ENCODE data around the gene GET3. TPM values are rescaled to one million over a fixed set of nuclear protein-coding genes. Genes with fewer than 3 reads are reported as not detected.

Gene GET3
- polyA plus RNA-seq, 3 donors = 97.5 to 122 (median 108) TPM

- Mint-ChIP-seq H3K27ac (no peak overlapping the region), H3K4me1 (peaks cover 2% of the 10 kb centered on the region), H3K4me3 (no peak overlapping the region), H3K9me3 (peaks cover 0 to 4% (median 0%) of the 10 kb centered on the region in 7 donors), H3K27me3 (ENCODE audit: low read depth in 3 of 3) (peaks cover 0 to 1% (median 0%) of the 10 kb centered on the region in 3 donors), H3K36me3 (peaks cover 62 to 85% of the 10 kb centered on the region in 2 donors)
- Histone ChIP-seq H3K4me2 (replicated peaks; ENCODE audit: extremely low read depth, low read length, poor library complexity, severe bottlenecking) (no peak overlapping the region), H3K9ac (ENCODE audit: insufficient read depth, low read length, poor library complexity, severe bottlenecking) (no peak overlapping the region), H3K4me1 (ENCODE audit: control insufficient read depth in 1 of 2, insufficient read depth in 2 of 2, low read length in 2 of 2) (no peaks in the 10 kb centered on the region), H3K79me2 (ENCODE audit: insufficient read depth, low read length) (peaks cover 30% of the 10 kb centered on the region), H3K4me3 (replicated peaks in 1 of 3; ENCODE audit: low read depth in 2 of 3, low read length in 3 of 3) (no peak overlapping the region), H3K27ac (ENCODE audit: low read depth in 1 of 2, low read length in 2 of 2) (no peak overlapping the region), H3K9me3 (replicated peaks in 1 of 2; ENCODE audit: control insufficient read depth in 1 of 2, insufficient read depth in 1 of 2, low read length in 2 of 2) (no peaks in the 10 kb centered on the region), H4K20me1 (ENCODE audit: insufficient read depth, low read length) (no peaks in the 10 kb centered on the region), H2AFZ (ENCODE audit: insufficient read depth, low read depth, low read length, poor library complexity, severe bottlenecking) (no peak overlapping the region), H3K27me3 (ENCODE audit: control insufficient read depth in 2 of 2, insufficient read depth in 2 of 2, low read length in 2 of 2) (no peaks in the 10 kb centered on the region), H3K36me3 (replicated peaks in 1 of 2; ENCODE audit: control insufficient read depth in 1 of 2, insufficient read depth in 2 of 2, low read length in 2 of 2) (peaks cover 53 to 75% of the 10 kb centered on the region in 2 donors)
- TF ChIP-seq, protein P1, sequence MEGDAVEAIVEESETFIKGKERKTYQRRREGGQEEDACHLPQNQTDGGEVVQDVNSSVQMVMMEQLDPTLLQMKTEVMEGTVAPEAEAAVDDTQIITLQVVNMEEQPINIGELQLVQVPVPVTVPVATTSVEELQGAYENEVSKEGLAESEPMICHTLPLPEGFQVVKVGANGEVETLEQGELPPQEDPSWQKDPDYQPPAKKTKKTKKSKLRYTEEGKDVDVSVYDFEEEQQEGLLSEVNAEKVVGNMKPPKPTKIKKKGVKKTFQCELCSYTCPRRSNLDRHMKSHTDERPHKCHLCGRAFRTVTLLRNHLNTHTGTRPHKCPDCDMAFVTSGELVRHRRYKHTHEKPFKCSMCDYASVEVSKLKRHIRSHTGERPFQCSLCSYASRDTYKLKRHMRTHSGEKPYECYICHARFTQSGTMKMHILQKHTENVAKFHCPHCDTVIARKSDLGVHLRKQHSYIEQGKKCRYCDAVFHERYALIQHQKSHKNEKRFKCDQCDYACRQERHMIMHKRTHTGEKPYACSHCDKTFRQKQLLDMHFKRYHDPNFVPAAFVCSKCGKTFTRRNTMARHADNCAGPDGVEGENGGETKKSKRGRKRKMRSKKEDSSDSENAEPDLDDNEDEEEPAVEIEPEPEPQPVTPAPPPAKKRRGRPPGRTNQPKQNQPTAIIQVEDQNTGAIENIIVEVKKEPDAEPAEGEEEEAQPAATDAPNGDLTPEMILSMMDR (IDR thresholded peaks at IDR 0.05) = no peak
- WGBS (ENCODE audit: insufficient coverage) = 99% methylated on average over 8 of the region's 15 CpGs
- intact Hi-C loops (cut with micrococcal nuclease) = no loop called here
- no peak for DNase-seq
Measured at GRCh38 chr19:12715102-12715501, 22.2 kb upstream of the GET3 start.

GRCh38 chr19:12715929-12716328 is 21.4 kb upstream of the GET3 start:
- TF ChIP-seq, protein P1 (IDR thresholded peaks at IDR 0.05) = no peak
- H4K20me1 ChIP-seq (ENCODE audit: insufficient read depth, low read length) = no peaks in the 10 kb centered on the region
- Mint-ChIP-seq H3K9me3 (peaks cover 0 to 4% (median 0%) of the 10 kb centered on the region in 7 donors), H3K27ac (no peak overlapping the region), H3K4me3 (no peak overlapping the region), H3K36me3 (peaks cover 55 to 77% of the 10 kb centered on the region in 2 donors), H3K4me1 (peaks cover 8% of the 10 kb centered on the region), H3K27me3 (ENCODE audit: low read depth in 3 of 3) (peaks cover 0 to 1% (median 0%) of the 10 kb centered on the region in 3 donors)
- intact Hi-C loops (cut with micrococcal nuclease) = loop anchor here in 1 of 2 donors (2.0 kb wide), 1 partner anchor 41 kb away; no protein-coding TSS in a partner anchor
- peaks cover 46 to 67% of the 10 kb centered on the region in 2 donors for H3K36me3 ChIP-seq (replicated peaks in 1 of 2; ENCODE audit: control insufficient read depth in 1 of 2, insufficient read depth in 2 of 2, low read length in 2 of 2)
- H3K27me3 ChIP-seq (ENCODE audit: control insufficient read depth in 2 of 2, insufficient read depth in 2 of 2, low read length in 2 of 2) = no peaks in the 10 kb centered on the region
- H3K9me3 ChIP-seq (replicated peaks in 1 of 2; ENCODE audit: control insufficient read depth in 1 of 2, insufficient read depth in 1 of 2, low read length in 2 of 2) = no peaks in the 10 kb centered on the region
- no peak overlapping the region for H3K9ac ChIP-seq (ENCODE audit: insufficient read depth, low read length, poor library complexity, severe bottlenecking)
- no peak for DNase-seq
- H3K4me1 ChIP-seq (ENCODE audit: control insufficient read depth in 1 of 2, insufficient read depth in 2 of 2, low read length in 2 of 2) = peaks cover 5 to 7% of the 10 kb centered on the region in 2 donors
- H3K4me3 ChIP-seq (replicated peaks in 1 of 3; ENCODE audit: low read depth in 2 of 3, low read length in 3 of 3) = no peak overlapping the region
- no peak overlapping the region for H3K4me2 ChIP-seq (replicated peaks; ENCODE audit: extremely low read depth, low read length, poor library complexity, severe bottlenecking)
- H3K79me2 ChIP-seq (ENCODE audit: insufficient read depth, low read length) = peaks cover 38% of the 10 kb centered on the region
- H2AFZ ChIP-seq (ENCODE audit: insufficient read depth, low read depth, low read length, poor library complexity, severe bottlenecking) = no peak overlapping the region
- no CpG with 5 or more reads among the region's 3 CpGs for WGBS (ENCODE audit: insufficient coverage)
- no peak overlapping the region for H3K27ac ChIP-seq (ENCODE audit: low read depth in 1 of 2, low read length in 2 of 2)
